Fibroblast of skin of right quadriceps (primary cell): Measurements from ENCODE around the gene GASK1A.
A peak's percentile ranks its signal among the peaks of the same experiment; 100 is the strongest.
"Not testable (repeated sequence)": the region's sequence is repeated elsewhere in the genome, so short reads cannot be mapped to it uniquely, and the experiment has no call there.

Experiments
- DNase-seq: peaks from one replicate; pipeline ENCODE4 v3.0.0-alpha.2; 2013

GASK1A gene

GRCh38 chr3:43063114-43063513, 84.0 kb downstream of the GASK1A start:
- no peak for DNase-seq

GRCh38 chr3:43070670-43071069, 91.6 kb downstream of the GASK1A start:
- not testable (repeated sequence) for DNase-seq

GRCh38 chr3:43071313-43071893, 92.3 kb downstream of the GASK1A start:
- no peak for DNase-seq

GRCh38 chr3:43072361-43072760, 93.2 kb downstream of the GASK1A start:
- no peak for DNase-seq

- DNase-seq = no peak
These were observed 94.2 kb downstream of the GASK1A start for GRCh38 chr3:43073116-43073835.

DNA sequence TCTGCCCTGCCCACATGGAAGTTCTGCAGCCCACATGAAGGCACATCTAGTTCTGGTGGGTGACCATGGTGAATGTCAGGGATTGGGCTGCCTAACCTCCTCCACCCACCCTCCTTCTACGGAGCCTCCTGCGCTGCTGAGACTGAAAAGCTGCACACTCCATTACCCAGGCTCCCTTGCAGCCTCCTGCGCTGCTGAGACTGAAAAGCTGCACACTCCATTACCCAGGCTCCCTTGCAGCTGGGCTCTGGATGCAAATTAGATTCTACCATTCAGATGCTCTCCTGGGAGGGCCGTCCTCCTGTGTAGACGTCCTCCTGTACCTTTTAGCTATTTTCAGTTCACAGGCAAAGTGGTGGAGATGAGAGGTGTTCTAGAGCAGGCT, 94.7 kb downstream of the GASK1A start:
- no peak for DNase-seq

GRCh38 chr3:43074482-43074881, 95.4 kb downstream of the GASK1A start:
- no peak for DNase-seq

GRCh38 chr3:43074901-43075689, 96.0 kb downstream of the GASK1A start:
- no peak for DNase-seq

GRCh38 chr3:43075904-43076661, 97.0 kb downstream of the GASK1A start:
- no peak for DNase-seq

DNA sequence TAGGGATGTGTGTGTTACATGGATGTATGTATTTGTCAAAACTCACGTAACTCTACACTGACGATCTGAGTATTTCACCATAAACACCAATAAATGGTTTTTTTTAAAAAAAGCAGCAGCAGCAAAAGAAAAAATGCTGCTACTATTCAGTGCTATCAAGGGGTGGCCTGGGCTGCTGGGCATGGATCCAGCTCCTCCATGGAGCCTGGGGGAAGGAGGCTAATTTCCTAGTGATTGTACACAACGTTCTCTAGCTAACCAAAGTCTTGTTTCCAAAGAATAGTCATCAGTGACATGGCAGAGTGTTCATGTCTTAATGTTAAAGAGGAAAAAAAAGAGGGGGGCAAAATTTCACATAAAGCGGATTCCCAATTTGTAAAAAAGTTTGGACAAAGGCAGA, 97.7 kb downstream of the GASK1A start:
- DNase-seq = no peak

GRCh38 chr3:43077261-43077660, 98.2 kb downstream of the GASK1A start:
- DNase-seq = no peak

DNA sequence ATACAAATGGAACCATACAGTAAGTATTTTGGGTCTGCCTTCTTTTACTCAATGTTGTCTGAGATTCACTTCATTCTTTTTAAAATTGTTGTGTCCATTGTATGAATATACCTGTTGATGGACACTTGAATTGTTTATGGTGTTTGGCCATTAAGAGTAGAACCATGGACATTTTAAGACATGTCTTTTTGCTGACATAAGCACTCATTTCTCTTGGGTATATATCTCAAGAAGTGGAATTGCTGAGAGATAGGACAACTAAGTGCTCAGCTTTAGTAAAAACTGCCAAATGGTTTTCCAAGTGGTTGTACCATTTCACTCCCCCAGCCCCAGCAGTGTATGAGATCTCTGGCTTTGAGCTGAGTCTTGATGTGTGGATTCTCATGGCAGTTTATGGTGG, 98.6 kb downstream of the GASK1A start:
- DNase-seq = no peak

- no peak for DNase-seq
These were observed 100.6 kb downstream of the GASK1A start for GRCh38 chr3:43079536-43080332.

GRCh38 chr3:43080726-43081568, 101.8 kb downstream of the GASK1A start:
- DNase-seq = no peak

DNA sequence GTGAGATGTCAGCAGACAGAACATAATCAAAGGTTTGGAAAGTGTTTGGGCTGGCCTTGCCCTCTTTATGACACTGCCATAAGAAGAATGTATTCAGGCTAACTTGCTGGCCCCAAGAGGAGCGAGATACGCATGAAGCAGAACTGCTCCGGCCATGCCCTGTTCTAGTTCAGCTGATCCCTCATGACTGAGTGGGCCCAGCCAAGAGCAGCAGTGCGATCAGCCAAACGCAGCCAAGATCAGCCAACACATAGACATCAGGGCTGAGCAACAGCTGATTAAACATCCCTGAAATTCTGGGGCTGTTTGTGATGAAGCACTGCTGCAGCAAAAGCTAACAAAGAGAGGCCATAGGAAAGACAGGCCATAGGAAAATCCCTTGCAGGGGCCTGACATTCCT, 102.7 kb downstream of the GASK1A start:
- DNase-seq = no peak

- no peak for DNase-seq
These were observed 103.3 kb downstream of the GASK1A start for GRCh38 chr3:43082457-43082856.

DNA sequence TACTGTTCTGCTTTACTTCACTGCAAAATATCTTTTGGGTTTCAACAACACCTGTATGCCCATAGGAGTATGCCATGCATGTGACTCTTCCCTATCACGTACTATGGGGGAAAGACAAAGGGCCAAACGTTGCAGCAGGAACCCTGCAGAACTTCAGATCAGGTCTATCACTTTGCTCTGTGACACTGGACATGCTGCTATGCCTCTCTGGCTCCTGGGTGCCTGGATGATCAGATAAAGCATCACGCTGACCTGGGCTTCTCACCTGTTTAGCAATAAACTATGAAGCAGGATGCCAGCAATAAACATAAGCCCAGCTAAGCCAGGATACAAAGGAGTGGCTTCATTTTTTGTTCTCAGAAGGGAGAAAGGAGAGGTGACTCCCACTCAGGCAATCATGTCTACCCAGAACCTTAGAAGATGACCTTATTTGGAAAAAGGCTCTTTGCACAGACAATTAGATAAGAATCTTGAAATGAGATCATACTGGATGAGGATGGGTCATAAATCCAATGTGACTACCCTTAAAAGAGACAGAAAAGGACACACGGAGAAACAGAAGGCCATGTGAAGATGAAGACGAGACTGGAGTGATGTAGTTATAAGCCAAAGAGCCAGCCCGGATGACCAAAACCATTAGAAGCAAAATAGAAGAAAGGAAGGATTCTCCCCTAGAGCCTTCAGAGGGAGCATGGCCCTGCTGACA, 107.5 kb downstream of the GASK1A start:
- peak; percentile 64 for DNase-seq

GRCh38 chr3:43087249-43087776, 108.2 kb downstream of the GASK1A start:
- DNase-seq = no peak

- no peak for DNase-seq
These were observed 110.0 kb downstream of the GASK1A start for GRCh38 chr3:43089081-43089480.

- no peak for DNase-seq
These were observed 111.1 kb downstream of the GASK1A start for GRCh38 chr3:43090238-43090637.

GRCh38 chr3:43091481-43091880, 112.4 kb downstream of the GASK1A start:
- DNase-seq = no peak
